Activated naive CD4-positive, alpha-beta T cell treated with anti-CD3 and anti-CD28 coated beads, Interleukin-2, amount 50 U/mL, for 24 hours (primary cell): ENCODE results near the gene BCL2L13.

Experiments
- H3K27ac Mint-ChIP-seq: one replicate; pipeline ENCODE4 v1.8.0; 2021; ENCODE audit warnings: mild to moderate bottlenecking, mixed read lengths
- H3K27me3 Mint-ChIP-seq: one replicate; pipeline ENCODE4 v1.8.0; 2021; ENCODE audit warnings: mixed read lengths
- H3K36me3 Mint-ChIP-seq: one replicate; pipeline ENCODE4 v1.8.0; 2021; ENCODE audit warnings: mixed read lengths
- H3K4me1 Mint-ChIP-seq: one replicate; pipeline ENCODE4 v1.8.0; 2021; ENCODE audit warnings: mixed read lengths
- H3K4me3 Mint-ChIP-seq: one replicate; pipeline ENCODE4 v1.8.0; 2021; ENCODE audit warnings: mild to moderate bottlenecking, mixed read lengths
- H3K9me3 Mint-ChIP-seq: one replicate; pipeline ENCODE4 v1.8.0; 2021; ENCODE audit warnings: mixed read lengths

BCL2L13 gene

GRCh38 chr22:17772249-17772957 is 133.8 kb downstream of the BCL2L13 start:
- Mint-ChIP-seq H3K9me3 (no peaks in the 10 kb centered on the region), H3K27me3 (no peaks in the 10 kb centered on the region), H3K36me3 (no peaks in the 10 kb centered on the region), H3K4me3 (peak overlapping the region; percentile 88), H3K4me1 (peaks cover 71% of the 10 kb centered on the region), H3K27ac (peak overlapping the region; percentile 23)

- Mint-ChIP-seq H3K9me3 (no peaks in the 10 kb centered on the region), H3K4me1 (peaks cover 71% of the 10 kb centered on the region), H3K27me3 (no peaks in the 10 kb centered on the region), H3K36me3 (no peaks in the 10 kb centered on the region), H3K27ac (peak overlapping the region; percentile 12), H3K4me3 (peak overlapping the region; percentile 88)
Observed at GRCh38 chr22:17772958-17773605, 134.5 kb downstream of the BCL2L13 start.

GRCh38 chr22:17773606-17774205 is 135.1 kb downstream of the BCL2L13 start:
- Mint-ChIP-seq H3K4me1 (peaks cover 73% of the 10 kb centered on the region), H3K27me3 (no peaks in the 10 kb centered on the region), H3K27ac (peak overlapping the region; percentile 83), H3K4me3 (peak overlapping the region; percentile 88), H3K9me3 (no peaks in the 10 kb centered on the region), H3K36me3 (no peaks in the 10 kb centered on the region)

- H3K27ac Mint-ChIP-seq = peak within 1 kb of the TSS; percentile 83
- H3K27me3 Mint-ChIP-seq = no peaks in the 10 kb centered on the region
- H3K4me3 Mint-ChIP-seq = peak within 1 kb of the TSS; percentile 88
- no peaks in the 10 kb centered on the region for H3K9me3 Mint-ChIP-seq
- H3K4me1 Mint-ChIP-seq = peaks cover 79% of the 10 kb centered on the region
- H3K36me3 Mint-ChIP-seq = no peaks in the 10 kb centered on the region
Observed at GRCh38 chr22:17774206-17774925, 135.8 kb downstream of the BCL2L13 start, which contains the start of gene BID. Gene BID, minus strand, starts transcription at chr22:17774469. Its CDS starts 24,353 bp downstream, at chr22:17750116.

GRCh38 chr22:17774926-17775685 is 136.5 kb downstream of the BCL2L13 start:
- Mint-ChIP-seq H3K9me3 (no peaks in the 10 kb centered on the region), H3K27ac (peak overlapping the region; percentile 47), H3K4me1 (peaks cover 78% of the 10 kb centered on the region), H3K36me3 (no peaks in the 10 kb centered on the region), H3K4me3 (peak overlapping the region; percentile 73), H3K27me3 (no peaks in the 10 kb centered on the region)

- H3K27ac Mint-ChIP-seq = peak overlapping the region; percentile 61
- H3K4me1 Mint-ChIP-seq = peaks cover 78% of the 10 kb centered on the region
- no peaks in the 10 kb centered on the region for H3K36me3 Mint-ChIP-seq
- no peaks in the 10 kb centered on the region for H3K27me3 Mint-ChIP-seq
- no peaks in the 10 kb centered on the region for H3K9me3 Mint-ChIP-seq
- peak overlapping the region; percentile 73 for H3K4me3 Mint-ChIP-seq
Observed at GRCh38 chr22:17775781-17776465, 137.4 kb downstream of the BCL2L13 start.

GRCh38 chr22:17777005-17777716 is 138.6 kb downstream of the BCL2L13 start:
- Mint-ChIP-seq H3K9me3 (no peaks in the 10 kb centered on the region), H3K27me3 (no peaks in the 10 kb centered on the region), H3K4me3 (peak overlapping the region; percentile 88), H3K36me3 (no peaks in the 10 kb centered on the region), H3K27ac (peak overlapping the region; percentile 95), H3K4me1 (peaks cover 76% of the 10 kb centered on the region)

GRCh38 chr22:17777717-17778044 is 139.1 kb downstream of the BCL2L13 start:
- Mint-ChIP-seq H3K9me3 (no peaks in the 10 kb centered on the region), H3K4me1 (peaks cover 77% of the 10 kb centered on the region), H3K27ac (peak overlapping the region; percentile 95), H3K4me3 (peak overlapping the region; percentile 88), H3K36me3 (no peaks in the 10 kb centered on the region), H3K27me3 (no peaks in the 10 kb centered on the region)

GRCh38 chr22:17778412-17778976 is 139.9 kb downstream of the BCL2L13 start:
- Mint-ChIP-seq H3K27ac (no peak overlapping the region), H3K27me3 (no peaks in the 10 kb centered on the region), H3K9me3 (no peaks in the 10 kb centered on the region), H3K36me3 (no peaks in the 10 kb centered on the region), H3K4me1 (peaks cover 69% of the 10 kb centered on the region), H3K4me3 (peak overlapping the region; percentile 88)

- H3K4me3 Mint-ChIP-seq = peak overlapping the region; percentile 16
Observed at GRCh38 chr22:17779286-17780115, 140.9 kb downstream of the BCL2L13 start.

GRCh38 chr22:17780116-17780740 is 141.7 kb downstream of the BCL2L13 start:
- H3K4me1 Mint-ChIP-seq = peaks cover 64% of the 10 kb centered on the region
- H3K27ac Mint-ChIP-seq = no peak overlapping the region
- no peaks in the 10 kb centered on the region for H3K36me3 Mint-ChIP-seq
- no peaks in the 10 kb centered on the region for H3K27me3 Mint-ChIP-seq
- no peaks in the 10 kb centered on the region for H3K9me3 Mint-ChIP-seq
- no peak overlapping the region for H3K4me3 Mint-ChIP-seq

More at GRCh38 chr22:17779286-17780115, 140.9 kb downstream of the BCL2L13 start:
- Mint-ChIP-seq H3K9me3 (no peaks in the 10 kb centered on the region), H3K36me3 (no peaks in the 10 kb centered on the region), H3K4me1 (peaks cover 68% of the 10 kb centered on the region), H3K27ac (no peak overlapping the region), H3K27me3 (no peaks in the 10 kb centered on the region)
